Keratinocyte (primary cell): Measurements from ENCODE around the gene DGKI. TPM values are rescaled to one million over a fixed set of nuclear protein-coding genes. Genes with fewer than 3 reads are reported as not detected.

Source experiments
- DNase-seq: peaks from one replicate; pipeline ENCODE4 v3.0.0-alpha.2; 2011; ENCODE audit warnings: low read depth, missing footprints, low spot score
- FAIRE-seq: peaks from 2 replicates; lab custom pipeline; 2011; peaks lifted over from hg19 to GRCh38; lab: Jason Lieb, UNC
- H2AFZ ChIP-seq: 2 replicates; pipeline ENCODE4 v1.6.0; 2012; ENCODE audit warnings: low read length, control low read depth, inconsistent platforms; ENCODE audit not compliant: control insufficient read depth
- H3K27ac ChIP-seq: 2 replicates; pipeline ENCODE4 v1.5.1; 2011; ENCODE audit warnings: low read length; ENCODE audit not compliant: control insufficient read depth, insufficient read depth
- H3K27me3 ChIP-seq: 3 replicates; pipeline ENCODE4 v1.6.0; 2011; ENCODE audit warnings: low read length; ENCODE audit not compliant: control insufficient read depth, insufficient read depth; ENCODE audit errors: extremely low read depth
- H3K36me3 ChIP-seq, 2 experiments: 2 replicates in 1 of 2; 3 replicates in 1 of 2; pipeline ENCODE4 v1.5.1; 2011; ENCODE audit warnings: low read length in 2 of 2, mild to moderate bottlenecking in 1 of 2; ENCODE audit not compliant: control insufficient read depth in 2 of 2, insufficient read depth in 2 of 2; ENCODE audit errors: extremely low read depth in 1 of 2
- H3K4me1 ChIP-seq: 3 replicates; pipeline ENCODE4 v1.5.1; 2011; ENCODE audit warnings: low read length; ENCODE audit not compliant: control insufficient read depth, insufficient read depth; ENCODE audit errors: extremely low read depth
- H3K4me2 ChIP-seq: 3 replicates; pipeline ENCODE4 v1.6.0; 2011; ENCODE audit warnings: low read depth, low read length; ENCODE audit not compliant: control insufficient read depth, insufficient read depth; ENCODE audit errors: extremely low read depth
- H3K4me3 ChIP-seq, 3 experiments: fragments of 200-600 bp in 1 of 3; sonication (generic) in 1 of 3; 2 replicates in 2 of 3; 3 replicates in 1 of 3; pipeline ENCODE4 v1.5.1; 2011 to 2016; ENCODE audit warnings: low read length in 3 of 3, mild to moderate bottlenecking in 3 of 3, control low read depth in 2 of 3, inconsistent platforms in 1 of 3, low read depth in 1 of 3, mixed read lengths in 1 of 3, mixed run types in 1 of 3, moderate library complexity in 1 of 3; ENCODE audit not compliant: control insufficient read depth in 2 of 3, insufficient read depth in 2 of 3; ENCODE audit errors: extremely low read depth in 1 of 3
- H3K79me2 ChIP-seq: 2 replicates; pipeline ENCODE4 v1.6.0; 2012; ENCODE audit warnings: low read length; ENCODE audit not compliant: control insufficient read depth, insufficient read depth
- H3K9ac ChIP-seq: 3 replicates; pipeline ENCODE4 v1.6.0; 2011; ENCODE audit warnings: low read length; ENCODE audit not compliant: control insufficient read depth, insufficient read depth; ENCODE audit errors: extremely low read depth
- H3K9me1 ChIP-seq: 3 replicates; pipeline ENCODE4 v1.6.0; 2011; ENCODE audit warnings: low read length; ENCODE audit not compliant: control insufficient read depth, insufficient read depth; ENCODE audit errors: extremely low read depth
- H3K9me3 ChIP-seq: 2 replicates; pipeline ENCODE4 v1.5.1; 2012; ENCODE audit warnings: low read depth, low read length; ENCODE audit not compliant: control insufficient read depth
- H4K20me1 ChIP-seq: 3 replicates; pipeline ENCODE4 v1.6.0; 2011; ENCODE audit warnings: low read length; ENCODE audit not compliant: control insufficient read depth, insufficient read depth; ENCODE audit errors: extremely low read depth
- EZH2 ChIP-seq: IDR thresholded peaks from one replicate; pipeline ENCODE4 v1.6.1; 2012; ENCODE audit warnings: inconsistent platforms, mild to moderate bottlenecking, low read length, moderate library complexity
- dilution Hi-C: fragments of 300-500 bp; cut with MboI; formaldehyde crosslinking; loops from one replicate; pipeline ENCODE4 v1.7.0; 2020; ENCODE audit warnings: low sequenced_read_pairs; ENCODE audit not compliant: extremely low pct_ligation_motif_present
- polyA plus RNA-seq, 5 experiments: library from polyadenylated mRNA; depleted of rRNA in 3 of 5; stranded (reverse) in 3 of 5; stranded (forward) in 1 of 5; unstranded in 1 of 5; fragments of >200 nt; gene quantifications; 1 replicate in 1 of 5; 2 replicates in 3 of 5; 3 replicates in 1 of 5; pipeline versions ENCODE4 v1.2.1 to v1.2.3, GENCODE V29; 2011 to 2012; ENCODE audit warnings: missing spikeins in 2 of 5, low read depth in 1 of 5, low replicate concordance in 1 of 5
- TF ChIP-seq, protein P1 (sequence below), 3 experiments: IDR thresholded peaks in 1 of 3; conservative IDR thresholded peaks in 1 of 3; optimal IDR thresholded peaks in 1 of 3; 2 replicates in 2 of 3; 3 replicates in 1 of 3; pipeline versions ENCODE3 to v1.5.1; 2011; ENCODE audit warnings: low read length in 3 of 3, mild to moderate bottlenecking in 3 of 3, moderate library complexity in 2 of 3, control low read depth in 1 of 3, inconsistent platforms in 1 of 3; ENCODE audit not compliant: insufficient read depth in 2 of 3; ENCODE audit errors: extremely low read depth in 1 of 3

The DGKI gene
- polyA plus RNA-seq, 1 donor (not counting 4 experiments of a cell fraction or from before 2014, with no cell fraction given): 0.14 TPM

DNA sequence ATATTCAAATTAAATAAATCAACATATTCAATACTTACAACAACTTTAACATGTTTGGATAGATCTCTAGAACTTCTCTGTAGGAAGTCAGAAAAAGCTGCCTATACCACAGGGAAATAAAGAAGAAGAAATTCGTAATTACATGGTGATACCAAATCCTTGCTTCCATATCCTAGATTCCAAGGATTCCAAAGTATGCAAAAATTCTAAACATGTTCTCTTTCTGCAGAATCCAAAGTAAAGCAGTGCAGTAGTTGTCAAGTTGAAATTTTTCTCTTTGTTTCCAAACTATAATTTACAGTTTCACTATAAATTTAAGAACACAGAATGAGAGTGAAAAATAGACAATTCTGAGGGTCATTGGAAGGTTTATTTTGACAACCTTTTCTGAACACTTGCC, 269.6 kb downstream of the DGKI start:
- Histone ChIP-seq H3K9me1 (no peaks in the 10 kb centered on the region), H3K4me1 (peaks cover 7% of the 10 kb centered on the region), H3K27ac (no peak overlapping the region), H3K36me3 (no peaks in the 10 kb centered on the region), H3K4me3 (no peak overlapping the region), H3K4me2 (no peak overlapping the region), H3K9ac (no peak overlapping the region), H2AFZ (no peak overlapping the region), H3K27me3 (no peaks in the 10 kb centered on the region), H4K20me1 (no peaks in the 10 kb centered on the region), H3K79me2 (no peaks in the 10 kb centered on the region), H3K9me3 (peaks cover 2% of the 10 kb centered on the region)
- no peak for DNase-seq
- no peak for TF ChIP-seq EZH2
- TF ChIP-seq, protein P1, sequence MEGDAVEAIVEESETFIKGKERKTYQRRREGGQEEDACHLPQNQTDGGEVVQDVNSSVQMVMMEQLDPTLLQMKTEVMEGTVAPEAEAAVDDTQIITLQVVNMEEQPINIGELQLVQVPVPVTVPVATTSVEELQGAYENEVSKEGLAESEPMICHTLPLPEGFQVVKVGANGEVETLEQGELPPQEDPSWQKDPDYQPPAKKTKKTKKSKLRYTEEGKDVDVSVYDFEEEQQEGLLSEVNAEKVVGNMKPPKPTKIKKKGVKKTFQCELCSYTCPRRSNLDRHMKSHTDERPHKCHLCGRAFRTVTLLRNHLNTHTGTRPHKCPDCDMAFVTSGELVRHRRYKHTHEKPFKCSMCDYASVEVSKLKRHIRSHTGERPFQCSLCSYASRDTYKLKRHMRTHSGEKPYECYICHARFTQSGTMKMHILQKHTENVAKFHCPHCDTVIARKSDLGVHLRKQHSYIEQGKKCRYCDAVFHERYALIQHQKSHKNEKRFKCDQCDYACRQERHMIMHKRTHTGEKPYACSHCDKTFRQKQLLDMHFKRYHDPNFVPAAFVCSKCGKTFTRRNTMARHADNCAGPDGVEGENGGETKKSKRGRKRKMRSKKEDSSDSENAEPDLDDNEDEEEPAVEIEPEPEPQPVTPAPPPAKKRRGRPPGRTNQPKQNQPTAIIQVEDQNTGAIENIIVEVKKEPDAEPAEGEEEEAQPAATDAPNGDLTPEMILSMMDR (optimal IDR thresholded peaks at IDR 0.05 in 1 of 3, IDR thresholded peaks at IDR 0.05 in 1 of 3, conservative IDR thresholded peaks at IDR 0.05 in 1 of 3; ENCODE audit: extremely low read depth in 1 of 3, insufficient read depth in 2 of 3, low read length in 3 of 3): no peak
- dilution Hi-C loops: no loop called here
- no peak for FAIRE-seq

DNA sequence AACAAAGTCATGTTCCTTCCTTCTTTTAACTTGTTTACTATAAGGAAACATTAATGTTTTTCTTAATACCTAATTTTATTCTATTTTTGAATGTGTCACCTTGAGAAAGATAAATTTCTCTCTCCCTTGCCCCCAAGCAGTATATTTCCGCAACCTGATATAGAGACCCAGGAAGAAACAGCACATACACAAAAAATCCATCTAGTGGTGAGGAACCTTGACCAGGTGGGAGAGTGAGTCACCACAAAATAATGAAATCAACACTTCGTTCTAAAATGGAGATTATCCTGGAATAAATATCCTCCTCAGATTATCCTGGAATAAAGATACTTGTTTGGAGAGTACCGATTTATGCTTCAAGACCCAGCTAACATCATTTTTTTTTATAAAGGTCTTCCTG, 270.3 kb downstream of the DGKI start:
- no peak for TF ChIP-seq EZH2
- TF ChIP-seq, protein P1 (optimal IDR thresholded peaks at IDR 0.05 in 1 of 3, IDR thresholded peaks at IDR 0.05 in 1 of 3, conservative IDR thresholded peaks at IDR 0.05 in 1 of 3; ENCODE audit: extremely low read depth in 1 of 3, insufficient read depth in 2 of 3, low read length in 3 of 3): no peak
- dilution Hi-C loops: no loop called here
- no peaks in the 10 kb centered on the region for H3K36me3 ChIP-seq
- H2AFZ ChIP-seq: peak overlapping the region; percentile 28
- DNase-seq: no peak
- no peak overlapping the region for H3K4me2 ChIP-seq
- H3K4me3 ChIP-seq: no peak overlapping the region
- peak overlapping the region; percentile 18 for H3K27ac ChIP-seq
- no peaks in the 10 kb centered on the region for H3K79me2 ChIP-seq
- H3K4me1 ChIP-seq: peaks cover 7% of the 10 kb centered on the region
- H3K9me3 ChIP-seq: peaks cover 2% of the 10 kb centered on the region
- FAIRE-seq: peak; percentile 49
- no peaks in the 10 kb centered on the region for H4K20me1 ChIP-seq
- H3K9ac ChIP-seq: no peak overlapping the region
- H3K27me3 ChIP-seq: no peaks in the 10 kb centered on the region
- H3K9me1 ChIP-seq: no peaks in the 10 kb centered on the region
